DND-41 (cell line): Measurements from ENCODE around the gene KLHL20.

Experiments
- ATAC-seq: fragments of 200-7000 bp; cut with Tn5 transposase; 3 replicates; pipeline ENCODE4 v1.9.1; 2021; ENCODE audit warnings: low read depth; ENCODE audit not compliant: insufficient read depth
- DNase-seq: peaks from one replicate; pipeline ENCODE4 v3.0.0-alpha.2; 2020
- H2AFZ ChIP-seq: 2 replicates; pipeline ENCODE4 v1.6.0; 2012; ENCODE audit warnings: low read depth, low read length
- H3K27ac ChIP-seq: 2 replicates; pipeline ENCODE4 v1.5.1; 2012; ENCODE audit warnings: low read length, inconsistent platforms
- H3K27me3 ChIP-seq: fragments of 200-600 bp; sonication (generic); 2 replicates; pipeline ENCODE4 v1.6.0; 2012; ENCODE audit warnings: low read length, mild to moderate bottlenecking, inconsistent platforms; ENCODE audit not compliant: insufficient read depth, poor library complexity
- H3K36me3 ChIP-seq: 2 replicates; pipeline ENCODE4 v1.5.1; 2012; ENCODE audit warnings: low read length, inconsistent platforms; ENCODE audit not compliant: insufficient read depth
- H3K4me1 ChIP-seq: 2 replicates; pipeline ENCODE4 v1.5.1; 2012; ENCODE audit warnings: mild to moderate bottlenecking, low read length; ENCODE audit not compliant: insufficient read depth
- H3K4me2 ChIP-seq: 2 replicates; pipeline ENCODE4 v1.6.0; 2012; ENCODE audit warnings: mild to moderate bottlenecking, moderate library complexity, low read length, inconsistent platforms; ENCODE audit not compliant: insufficient read depth
- H3K4me3 ChIP-seq, 2 experiments: fragments of 200-600 bp in 1 of 2; shearing (Covaris generic) in 1 of 2; 2 replicates each; pipeline ENCODE4 v1.5.1; 2012 to 2016; ENCODE audit warnings: inconsistent platforms in 2 of 2, low read length in 2 of 2, mild to moderate bottlenecking in 2 of 2, low read depth in 1 of 2, moderate library complexity in 1 of 2
- H3K79me2 ChIP-seq: 2 replicates; pipeline ENCODE4 v1.6.0; 2012; ENCODE audit warnings: low read length, inconsistent platforms; ENCODE audit not compliant: insufficient read depth
- H3K9ac ChIP-seq: 2 replicates; pipeline ENCODE4 v1.6.0; 2012; ENCODE audit warnings: low read depth, mild to moderate bottlenecking, inconsistent platforms, low read length, moderate library complexity
- H3K9me3 ChIP-seq: 2 replicates; pipeline ENCODE4 v1.5.1; 2012; ENCODE audit warnings: low read length, moderate library complexity, mild to moderate bottlenecking, inconsistent platforms; ENCODE audit not compliant: insufficient read depth, severe bottlenecking
- H4K20me1 ChIP-seq: 2 replicates; pipeline ENCODE4 v1.6.0; 2012; ENCODE audit warnings: low read length; ENCODE audit not compliant: insufficient read depth
- CTCF ChIP-seq: IDR thresholded peaks from 2 replicates; pipeline ENCODE4 v1.5.1; 2012; ENCODE audit warnings: borderline replicate concordance, low read length, moderate library complexity, mild to moderate bottlenecking; ENCODE audit not compliant: poor library complexity, severe bottlenecking; ENCODE audit errors: extremely low read depth
- EZH2 ChIP-seq: IDR thresholded peaks from 3 replicates; pipeline ENCODE4 v1.6.1; 2012; ENCODE audit warnings: borderline replicate concordance, low read depth, mild to moderate bottlenecking, moderate library complexity, low read length, inconsistent platforms; ENCODE audit not compliant: severe bottlenecking

The KLHL20 gene

DNA sequence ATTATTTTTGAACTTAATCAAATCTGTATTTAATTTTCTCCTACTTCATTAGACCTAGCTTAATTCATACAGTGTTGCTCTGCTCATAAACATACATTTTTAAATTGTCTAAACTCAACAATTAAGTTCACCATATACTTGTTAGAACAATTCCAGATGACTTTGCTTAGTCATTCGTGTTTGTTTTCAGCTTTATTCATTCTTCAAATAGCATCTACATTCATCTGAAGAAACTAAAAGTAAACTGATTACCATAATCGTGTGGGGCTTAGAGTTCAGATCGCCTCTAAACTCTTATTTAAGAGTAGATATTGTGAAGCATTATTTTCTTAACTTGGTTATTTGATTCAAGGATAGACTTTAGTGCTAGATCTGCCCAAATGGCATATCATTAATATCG lies 34.4 kb downstream of the KLHL20 start:
- Histone ChIP-seq H3K27me3 (no peaks in the 10 kb centered on the region), H3K4me3 (no peak overlapping the region), H3K9me3 (no peaks in the 10 kb centered on the region), H3K27ac (no peak overlapping the region), H3K9ac (no peak overlapping the region), H4K20me1 (no peaks in the 10 kb centered on the region), H3K4me1 (no peaks in the 10 kb centered on the region), H3K79me2 (peaks cover 12% of the 10 kb centered on the region; the same call in 1 of the 2 replicates), H3K4me2 (no peak overlapping the region), H2AFZ (no peak overlapping the region), H3K36me3 (peaks cover 29% of the 10 kb centered on the region; the same call in 1 of the 2 replicates)
- TF ChIP-seq CTCF = no peak
- TF ChIP-seq EZH2 = no peak
- DNase-seq (no peak), ATAC-seq (no peak)

DNA sequence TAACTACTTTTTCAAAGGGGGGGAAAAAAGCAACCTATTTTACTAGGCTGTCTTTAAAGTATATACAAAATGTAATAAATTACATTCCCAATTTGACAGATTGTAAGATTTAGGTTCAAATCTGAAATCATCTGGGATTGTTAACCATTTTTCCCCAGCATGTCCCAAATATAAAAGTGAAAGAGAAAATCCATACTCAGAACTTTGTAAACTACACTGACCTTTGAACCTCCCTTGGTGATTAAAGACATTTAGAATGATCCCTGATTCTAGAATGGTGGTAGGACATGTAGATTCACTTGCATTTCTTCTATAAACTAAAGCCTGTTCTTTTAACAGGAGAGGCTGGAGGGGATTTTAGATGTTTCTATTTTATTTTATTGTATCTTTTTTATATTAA lies 39.0 kb downstream of the KLHL20 start:
- H3K9ac ChIP-seq = no peak overlapping the region
- H4K20me1 ChIP-seq = no peaks in the 10 kb centered on the region
- peaks cover 71% of the 10 kb centered on the region for H3K36me3 ChIP-seq
- H3K4me2 ChIP-seq = no peak overlapping the region
- DNase-seq (no peak), ATAC-seq (no peak)
- no peaks in the 10 kb centered on the region for H3K27me3 ChIP-seq
- no peak overlapping the region for H3K4me3 ChIP-seq
- no peak for TF ChIP-seq CTCF
- TF ChIP-seq EZH2 = no peak
- H3K27ac ChIP-seq = no peak overlapping the region
- H3K4me1 ChIP-seq = no peaks in the 10 kb centered on the region
- no peak overlapping the region for H2AFZ ChIP-seq
- H3K79me2 ChIP-seq = no peaks in the 10 kb centered on the region; the same call in 1 of the 2 replicates
- no peaks in the 10 kb centered on the region for H3K9me3 ChIP-seq

DNA sequence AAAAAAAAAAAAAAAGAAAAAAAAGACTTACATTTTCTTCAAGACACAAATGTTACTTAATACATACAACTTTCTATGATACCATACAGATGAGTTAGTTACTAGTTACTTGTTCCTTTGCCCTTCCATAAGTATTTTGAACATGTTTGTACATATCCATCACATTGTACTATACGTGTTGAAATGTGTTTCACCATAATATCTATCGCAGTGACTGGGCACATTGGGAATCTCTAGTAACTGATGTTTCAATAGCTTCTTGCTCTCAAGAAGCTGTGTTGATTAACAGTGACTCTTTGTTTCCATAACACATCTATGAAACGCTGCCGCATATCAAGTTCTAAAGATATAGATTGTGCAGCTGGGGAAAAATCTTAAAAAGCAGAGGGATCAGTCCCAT lies 42.9 kb downstream of the KLHL20 start:
- H3K36me3 ChIP-seq = peaks cover 65% of the 10 kb centered on the region

More for the DNA sequence above, 42.9 kb downstream of the KLHL20 start:
- Histone ChIP-seq H3K4me1 (no peaks in the 10 kb centered on the region), H3K27ac (no peak overlapping the region), H2AFZ (no peak overlapping the region), H3K4me3 (no peak overlapping the region), H3K27me3 (no peaks in the 10 kb centered on the region), H3K9me3 (no peaks in the 10 kb centered on the region), H3K9ac (no peak overlapping the region), H3K79me2 (no peaks in the 10 kb centered on the region), H4K20me1 (no peaks in the 10 kb centered on the region), H3K4me2 (no peak overlapping the region)
- DNase-seq = no peak
- no peak for ATAC-seq
- TF ChIP-seq CTCF (no peak), EZH2 (no peak)
